Fibroblast of peridontal ligament (primary cell): Measurements from ENCODE around the gene UBAP1.
"Not testable (repeated sequence)": the region's sequence is repeated elsewhere in the genome, so short reads cannot be mapped to it uniquely, and the experiment has no call there.

Experiments
- DNase-seq: peaks from one replicate; pipeline ENCODE4 v3.0.0-alpha.2; 2010; ENCODE audit errors: extremely low read depth

Gene UBAP1

GRCh38 chr9:34179213-34180136 lies 632 bp downstream of the UBAP1 start:
- peak; percentile 90 for DNase-seq

- DNase-seq, result peak; percentile 97
Measured at GRCh38 chr9:34185778-34186551, 7.1 kb downstream of the UBAP1 start.

GRCh38 chr9:34187891-34188240 lies 9.0 kb downstream of the UBAP1 start:
- peak; percentile 30 for DNase-seq

- DNase-seq, result peak; percentile 59
Measured at GRCh38 chr9:34190996-34191892, 12.4 kb downstream of the UBAP1 start.

GRCh38 chr9:34195143-34195542 lies 16.3 kb downstream of the UBAP1 start:
- no peak for DNase-seq

- not testable (repeated sequence) for DNase-seq
Measured at GRCh38 chr9:34197286-34197685, 18.4 kb downstream of the UBAP1 start.

- DNase-seq, result no peak
Measured at GRCh38 chr9:34197756-34198711, 19.2 kb downstream of the UBAP1 start.

GRCh38 chr9:34200092-34200491 lies 21.2 kb downstream of the UBAP1 start:
- no peak for DNase-seq

GRCh38 chr9:34203275-34203991 lies 24.6 kb downstream of the UBAP1 start:
- DNase-seq, result peak; percentile 37

GRCh38 chr9:34203992-34204635 lies 25.3 kb downstream of the UBAP1 start:
- peak; percentile 29 for DNase-seq

- DNase-seq, result no peak
Measured at GRCh38 chr9:34205102-34205501, 26.3 kb downstream of the UBAP1 start.

- DNase-seq, result no peak
Measured at GRCh38 chr9:34206561-34206960, 27.7 kb downstream of the UBAP1 start.

- no peak for DNase-seq
Measured at GRCh38 chr9:34211395-34211794, 32.6 kb downstream of the UBAP1 start.

GRCh38 chr9:34214354-34215000 lies 35.6 kb downstream of the UBAP1 start:
- DNase-seq, result not testable (repeated sequence)

GRCh38 chr9:34216325-34216724 lies 37.5 kb downstream of the UBAP1 start:
- DNase-seq, result no peak

GRCh38 chr9:34217015-34217414 lies 38.2 kb downstream of the UBAP1 start:
- not testable (repeated sequence) for DNase-seq

- peak; percentile 31 for DNase-seq
Measured at GRCh38 chr9:34218446-34218845, 39.6 kb downstream of the UBAP1 start.

- DNase-seq, result no peak
Measured at GRCh38 chr9:34219421-34219820, 40.6 kb downstream of the UBAP1 start.

- no peak for DNase-seq
Measured at GRCh38 chr9:34220218-34220617, 41.4 kb downstream of the UBAP1 start.
